Trophoblast cell (in vitro differentiated cells and primary cell): ENCODE results near the gene CNEP1R1.

Experiments
- DNase-seq, 2 donors: peaks; one replicate each; pipeline ENCODE4 v3.0.0-alpha.2; 2016
- H2AFZ ChIP-seq: 2 replicates; pipeline ENCODE4 v1.6.1; 2013; ENCODE audit warnings: low read length, moderate library complexity, mild to moderate bottlenecking; ENCODE audit not compliant: insufficient read depth, poor library complexity
- H2AK5ac ChIP-seq: 2 replicates; pipeline ENCODE4 v1.6.1; 2013; ENCODE audit warnings: mild to moderate bottlenecking, low read length
- H2BK120ac ChIP-seq: 2 replicates; pipeline ENCODE4 v1.6.1; 2013; ENCODE audit warnings: low read length, mild to moderate bottlenecking, moderate library complexity; ENCODE audit not compliant: insufficient read depth, poor library complexity
- H2BK12ac ChIP-seq: 2 replicates; pipeline ENCODE4 v1.6.1; 2013; ENCODE audit warnings: mild to moderate bottlenecking, low read length, moderate library complexity
- H2BK5ac ChIP-seq: 2 replicates; pipeline ENCODE4 v1.6.1; 2013; ENCODE audit warnings: low read length, low read depth, moderate library complexity, mild to moderate bottlenecking; ENCODE audit not compliant: poor library complexity
- H3K14ac ChIP-seq: 2 replicates; pipeline ENCODE4 v1.6.1; 2013; ENCODE audit warnings: mild to moderate bottlenecking, low read length
- H3K18ac ChIP-seq: 2 replicates; pipeline ENCODE4 v1.6.1; 2013; ENCODE audit warnings: mild to moderate bottlenecking, low read length
- H3K23ac ChIP-seq: 2 replicates; pipeline ENCODE4 v1.6.1; 2013; ENCODE audit warnings: low read length
- H3K27ac ChIP-seq: 2 replicates; pipeline ENCODE4 v1.5.1; 2013; ENCODE audit warnings: low read depth, mild to moderate bottlenecking, inconsistent platforms, low read length, moderate library complexity
- H3K27me3 ChIP-seq: 2 replicates; pipeline ENCODE4 v1.6.1; 2013; ENCODE audit warnings: inconsistent platforms, mild to moderate bottlenecking, low read length, moderate library complexity; ENCODE audit not compliant: insufficient read depth
- H3K36me3 ChIP-seq, 2 experiments: 1 replicate in 1 of 2; 2 replicates in 1 of 2; pipeline ENCODE4 v1.6.1; 2013; ENCODE audit warnings: low read length in 2 of 2, mild to moderate bottlenecking in 2 of 2, moderate library complexity in 1 of 2; ENCODE audit not compliant: insufficient read depth in 2 of 2, control insufficient read depth in 1 of 2
- H3K4ac ChIP-seq: 2 replicates; pipeline ENCODE4 v1.6.1; 2013; ENCODE audit warnings: low read depth, mild to moderate bottlenecking, low read length, moderate library complexity
- H3K4me1 ChIP-seq, 2 experiments: 1 replicate in 1 of 2; 2 replicates in 1 of 2; pipeline ENCODE4 v1.6.1; 2013; ENCODE audit warnings: low read length in 2 of 2, mild to moderate bottlenecking in 2 of 2, moderate library complexity in 1 of 2; ENCODE audit not compliant: insufficient read depth in 2 of 2, control insufficient read depth in 1 of 2
- H3K4me2 ChIP-seq: 2 replicates; pipeline ENCODE4 v1.6.1; 2013; ENCODE audit warnings: inconsistent platforms, mild to moderate bottlenecking, low read length, moderate library complexity
- H3K4me3 ChIP-seq: 2 replicates; pipeline ENCODE4 v1.5.1; 2013; ENCODE audit warnings: mild to moderate bottlenecking, low read depth, low read length, inconsistent platforms
- H3K79me1 ChIP-seq: one replicate; pipeline ENCODE4 v1.6.1; 2013; ENCODE audit warnings: low read length
- H3K79me2 ChIP-seq: 2 replicates; pipeline ENCODE4 v1.6.1; 2013; ENCODE audit warnings: low read length, mild to moderate bottlenecking; ENCODE audit not compliant: control insufficient read depth, insufficient read depth, poor library complexity
- H3K9ac ChIP-seq: 2 replicates; pipeline ENCODE4 v1.6.1; 2013; ENCODE audit warnings: mild to moderate bottlenecking, low read length
- H3K9me3 ChIP-seq: 2 replicates; pipeline ENCODE4 v1.6.1; 2013; ENCODE audit warnings: low read depth, mild to moderate bottlenecking, control low read depth, inconsistent platforms, low read length; ENCODE audit not compliant: insufficient read depth
- H4K12ac ChIP-seq: 2 replicates; pipeline ENCODE4 v1.6.1; 2013; ENCODE audit warnings: low read depth, mild to moderate bottlenecking, low read length, moderate library complexity
- H4K8ac ChIP-seq: 2 replicates; pipeline ENCODE4 v1.6.1; 2013; ENCODE audit warnings: low read depth, mild to moderate bottlenecking, low read length, moderate library complexity
- H4K91ac ChIP-seq: one replicate; pipeline ENCODE4 v1.6.1; 2013; ENCODE audit warnings: low read depth, mild to moderate bottlenecking, low read length, moderate library complexity
- WGBS: extraction: QIAGEN DNeasy Blood & Tissue Kit; methylation state at CpG from one replicate; pipeline ENCODE4 v1.1.7; 2013; ENCODE audit warnings: missing lambda C conversion rate; ENCODE audit not compliant: insufficient read length, insufficient coverage; ENCODE audit errors: extremely low coverage; 5-methylcytosine and 5-hydroxymethylcytosine counted together

CNEP1R1 gene

GRCh38 chr16:50067290-50067853 is 42.3 kb downstream of the CNEP1R1 start:
- Histone ChIP-seq H2AK5ac (no peak overlapping the region), H4K91ac (no peak overlapping the region), H3K9ac (no peak overlapping the region), H3K4me3 (no peak overlapping the region), H3K79me1 (peaks cover 6% of the 10 kb centered on the region), H4K12ac (no peak overlapping the region), H2BK5ac (no peak overlapping the region), H2AFZ (no peak overlapping the region), H3K4ac (no peak overlapping the region), H2BK12ac (no peak overlapping the region), H3K27ac (no peak overlapping the region), H3K14ac (no peak overlapping the region), H3K36me3 (peaks cover 7 to 10% of the 10 kb centered on the region in 2 experiments), H2BK120ac (no peak overlapping the region), H4K8ac (no peak overlapping the region), H3K4me1 (peaks cover 3 to 7% of the 10 kb centered on the region in 2 experiments), H3K27me3 (no peaks in the 10 kb centered on the region), H3K4me2 (no peak overlapping the region), H3K9me3 (no peaks in the 10 kb centered on the region), H3K23ac (no peak overlapping the region), H3K79me2 (peaks cover 8% of the 10 kb centered on the region), H3K18ac (no peak overlapping the region)
- WGBS, result no CpG with 5 or more reads among the region's 3 CpGs
- peak in 1 of 2 donors; percentile 26 for DNase-seq

- H2BK12ac ChIP-seq, result no peak overlapping the region
- H3K79me1 ChIP-seq, result peaks cover 6% of the 10 kb centered on the region
- peaks cover 7 to 10% of the 10 kb centered on the region in 2 experiments for H3K36me3 ChIP-seq
- H3K14ac ChIP-seq, result no peak overlapping the region
- no peak overlapping the region for H2AFZ ChIP-seq
- H4K12ac ChIP-seq, result no peak overlapping the region
- H3K23ac ChIP-seq, result no peak overlapping the region
- no peak overlapping the region for H4K91ac ChIP-seq
- no peaks in the 10 kb centered on the region for H3K27me3 ChIP-seq
- H2BK120ac ChIP-seq, result no peak overlapping the region
- no peak overlapping the region for H3K4me3 ChIP-seq
- H3K27ac ChIP-seq, result no peak overlapping the region
- H3K18ac ChIP-seq, result no peak overlapping the region
- no peak for DNase-seq
- peaks cover 8% of the 10 kb centered on the region for H3K79me2 ChIP-seq
- H2AK5ac ChIP-seq, result no peak overlapping the region
- WGBS, result no CpG with 5 or more reads among the region's 4 CpGs
- H3K4me1 ChIP-seq, result peaks cover 3 to 7% of the 10 kb centered on the region in 2 experiments
- H3K4me2 ChIP-seq, result no peak overlapping the region
- no peaks in the 10 kb centered on the region for H3K9me3 ChIP-seq
- no peak overlapping the region for H3K4ac ChIP-seq
- H4K8ac ChIP-seq, result no peak overlapping the region
- H3K9ac ChIP-seq, result no peak overlapping the region
- no peak overlapping the region for H2BK5ac ChIP-seq
Measured at GRCh38 chr16:50068550-50068949, 43.5 kb downstream of the CNEP1R1 start.

- H2BK12ac ChIP-seq, result no peak overlapping the region
- no peak overlapping the region for H3K4me3 ChIP-seq
- H4K91ac ChIP-seq, result no peak overlapping the region
- H3K18ac ChIP-seq, result no peak overlapping the region
- no peak overlapping the region for H2AK5ac ChIP-seq
- no peak overlapping the region for H2BK120ac ChIP-seq
- H3K14ac ChIP-seq, result no peak overlapping the region
- no peak overlapping the region for H4K8ac ChIP-seq
- H3K4me2 ChIP-seq, result no peak overlapping the region
- H3K79me2 ChIP-seq, result peaks cover 8% of the 10 kb centered on the region
- peaks cover 6% of the 10 kb centered on the region for H3K79me1 ChIP-seq
- no peak overlapping the region for H3K9ac ChIP-seq
- H3K27me3 ChIP-seq, result no peaks in the 10 kb centered on the region
- no peak overlapping the region for H4K12ac ChIP-seq
- H3K27ac ChIP-seq, result no peak overlapping the region
- H3K4ac ChIP-seq, result no peak overlapping the region
- no peak overlapping the region for H3K23ac ChIP-seq
- peaks cover 7 to 10% of the 10 kb centered on the region in 2 experiments for H3K36me3 ChIP-seq
- no peak overlapping the region for H2AFZ ChIP-seq
- no CpG with 5 or more reads among the region's 1 CpG for WGBS
- H3K9me3 ChIP-seq, result no peaks in the 10 kb centered on the region
- H3K4me1 ChIP-seq, result peaks cover 3 to 7% of the 10 kb centered on the region in 2 experiments
- no peak overlapping the region for H2BK5ac ChIP-seq
- DNase-seq, result no peak
Measured at GRCh38 chr16:50069060-50069459, 44.0 kb downstream of the CNEP1R1 start.

GRCh38 chr16:50071075-50071671 is 46.1 kb downstream of the CNEP1R1 start:
- H3K4me2 ChIP-seq, result no peak overlapping the region
- peaks cover 5% of the 10 kb centered on the region for H3K79me2 ChIP-seq
- H3K4me3 ChIP-seq, result no peak overlapping the region
- no peak overlapping the region for H2AFZ ChIP-seq
- no peaks in the 10 kb centered on the region for H3K27me3 ChIP-seq
- DNase-seq, result no peak
- H3K79me1 ChIP-seq, result peaks cover 2% of the 10 kb centered on the region
- no peak overlapping the region for H3K14ac ChIP-seq
- H4K12ac ChIP-seq, result no peak overlapping the region
- peaks cover 3 to 5% of the 10 kb centered on the region in 2 experiments for H3K4me1 ChIP-seq
- no peak overlapping the region for H3K4ac ChIP-seq
- no peak overlapping the region for H3K18ac ChIP-seq
- no peak overlapping the region for H3K9ac ChIP-seq
- H2AK5ac ChIP-seq, result no peak overlapping the region
- no peak overlapping the region for H2BK12ac ChIP-seq
- no peak overlapping the region for H3K27ac ChIP-seq
- H4K8ac ChIP-seq, result no peak overlapping the region
- WGBS, result no CpG with 5 or more reads among the region's 2 CpGs
- H3K9me3 ChIP-seq, result no peaks in the 10 kb centered on the region
- no peak overlapping the region for H4K91ac ChIP-seq
- H2BK120ac ChIP-seq, result no peak overlapping the region
- H3K23ac ChIP-seq, result no peak overlapping the region
- peaks cover 7 to 11% of the 10 kb centered on the region in 2 experiments for H3K36me3 ChIP-seq
- no peak overlapping the region for H2BK5ac ChIP-seq
